Activated CD8-positive, alpha-beta memory T cell treated with anti-CD3 and anti-CD28 coated beads for 36 hours (primary cell): ENCODE data around the gene COL27A1. TPM values are rescaled to one million over a fixed set of nuclear protein-coding genes. Genes with fewer than 3 reads are reported as not detected.
"Not testable (repeated sequence)": the region's sequence is repeated elsewhere in the genome, so short reads cannot be mapped to it uniquely, and the experiment has no call there.

Source experiments
- CTCF ChIA-PET: fragments of 350-600 bp; sonication (Branson Sonifier 250); formaldehyde crosslinking; loops from one replicate; lab custom pipeline; 2021; ENCODE audit warnings: antibody characterized with exemption; lab: Charles Lee
- POLR2A ChIA-PET: fragments of 350-600 bp; sonication (Branson Sonifier 250); formaldehyde crosslinking; loops from one replicate; lab custom pipeline; 2021; ENCODE audit warnings: antibody characterized with exemption; lab: Charles Lee
- total RNA-seq, 2 experiments: library from RNA; stranded (reverse); gene quantifications; one replicate each; pipeline ENCODE4 v1.2.3, GENCODE V29; 2021

Gene COL27A1
- total RNA-seq, 2 experiments from 2014 or later: 2.9 to 3.2 TPM

GRCh38 chr9:114329625-114330022 lies 174.3 kb downstream of the COL27A1 start, which contains the start of gene ORM2:
ORM2 (plus strand) TSS chr9:114329869; CDS start chr9:114329905, 36 bp downstream.
- CTCF ChIA-PET, POLR2A ChIA-PET: not testable (repeated sequence)

DNA sequence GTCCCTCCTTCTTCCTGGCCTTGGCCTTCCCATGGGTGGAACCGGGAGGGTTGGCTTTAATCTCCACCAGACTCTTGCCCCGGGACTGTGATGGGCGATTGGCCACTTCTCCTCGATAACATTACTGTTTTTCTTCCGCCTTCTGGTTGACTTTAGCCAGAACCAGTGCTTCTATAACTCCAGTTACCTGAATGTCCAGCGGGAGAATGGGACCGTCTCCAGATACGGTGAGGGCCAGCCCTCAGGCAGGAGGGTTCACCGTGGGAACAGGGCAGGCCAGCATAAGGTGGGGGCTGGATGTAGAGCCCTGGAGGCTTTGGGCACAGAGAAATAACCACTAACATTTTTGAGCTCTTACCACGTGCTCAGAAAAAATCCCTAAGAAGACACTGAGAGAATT lies 175.3 kb downstream of the COL27A1 start:
- CTCF ChIA-PET: interaction anchor here (0.9 kb wide), 1 partner anchor 9 kb away, joined by 3 read pairs; no protein-coding TSS in a partner anchor
- POLR2A ChIA-PET: no interaction called here

- POLR2A ChIA-PET: not testable (repeated sequence)
- CTCF ChIA-PET: interaction anchor here (0.9 kb wide), 1 partner anchor 8 kb away, joined by 3 read pairs; no protein-coding TSS in a partner anchor
These were observed 176.2 kb downstream of the COL27A1 start for GRCh38 chr9:114331229-114332195.

DNA sequence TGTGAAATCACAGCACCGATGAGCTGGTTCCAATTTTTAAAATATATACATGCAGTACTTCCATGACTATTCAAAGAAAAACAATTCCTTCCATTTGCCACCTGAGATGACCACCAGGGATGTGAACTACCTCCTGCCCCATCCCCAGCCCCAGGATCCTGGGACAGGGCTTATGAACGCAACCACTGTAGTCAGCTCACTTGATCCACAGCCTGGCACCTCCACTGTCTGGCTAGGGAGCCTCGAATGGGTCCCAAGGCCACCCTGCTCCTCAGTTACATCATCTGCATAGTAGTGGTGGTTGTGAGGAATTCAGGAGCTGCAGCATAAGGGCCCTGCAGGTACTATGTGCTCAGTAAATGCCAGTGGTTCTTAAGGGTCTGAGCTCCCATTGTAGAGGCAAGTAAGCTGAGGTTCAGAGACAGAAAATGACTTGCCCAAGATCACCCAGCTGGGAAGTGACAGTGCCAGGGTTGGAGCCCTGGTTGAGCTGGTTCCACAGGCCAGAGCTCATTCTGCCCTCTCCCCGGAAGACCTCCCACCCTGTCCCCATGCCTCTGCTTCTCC lies 177.2 kb downstream of the COL27A1 start:
- CTCF ChIA-PET, POLR2A ChIA-PET: not testable (repeated sequence)

- CTCF ChIA-PET, POLR2A ChIA-PET: not testable (repeated sequence)
These were observed 178.4 kb downstream of the COL27A1 start for GRCh38 chr9:114333718-114334117.

- POLR2A ChIA-PET: no interaction called here
- CTCF ChIA-PET: no interaction called here
These were observed 179.2 kb downstream of the COL27A1 start for GRCh38 chr9:114334490-114334889.

DNA sequence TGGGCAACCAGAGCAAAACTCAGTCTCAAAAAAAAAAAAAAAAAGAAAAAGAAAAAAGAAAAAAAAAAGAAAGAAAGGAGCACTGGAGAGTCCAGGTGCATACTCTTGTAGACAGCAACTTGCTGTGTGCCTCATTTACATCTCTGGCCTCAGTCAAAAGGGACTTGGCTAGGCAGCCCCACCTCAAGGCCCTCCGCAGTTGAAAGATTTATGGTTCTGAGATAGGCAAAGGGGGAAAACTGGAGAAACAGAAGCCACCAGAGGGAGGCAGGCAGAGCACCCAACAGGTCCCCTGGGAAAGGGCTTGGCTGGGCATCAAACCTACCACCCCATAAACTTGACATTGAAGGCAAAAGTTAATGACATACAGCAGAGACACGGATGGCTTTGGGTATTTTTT lies 180.4 kb downstream of the COL27A1 start:
- ChIA-PET POLR2A (no interaction called here), CTCF (no interaction called here)

GRCh38 chr9:114336157-114336556 lies 180.8 kb downstream of the COL27A1 start:
- CTCF ChIA-PET: interaction anchor here (1.0 kb wide), 1 partner anchor 69 kb away, joined by 3 read pairs; no protein-coding TSS in a partner anchor
- POLR2A ChIA-PET: no interaction called here

DNA sequence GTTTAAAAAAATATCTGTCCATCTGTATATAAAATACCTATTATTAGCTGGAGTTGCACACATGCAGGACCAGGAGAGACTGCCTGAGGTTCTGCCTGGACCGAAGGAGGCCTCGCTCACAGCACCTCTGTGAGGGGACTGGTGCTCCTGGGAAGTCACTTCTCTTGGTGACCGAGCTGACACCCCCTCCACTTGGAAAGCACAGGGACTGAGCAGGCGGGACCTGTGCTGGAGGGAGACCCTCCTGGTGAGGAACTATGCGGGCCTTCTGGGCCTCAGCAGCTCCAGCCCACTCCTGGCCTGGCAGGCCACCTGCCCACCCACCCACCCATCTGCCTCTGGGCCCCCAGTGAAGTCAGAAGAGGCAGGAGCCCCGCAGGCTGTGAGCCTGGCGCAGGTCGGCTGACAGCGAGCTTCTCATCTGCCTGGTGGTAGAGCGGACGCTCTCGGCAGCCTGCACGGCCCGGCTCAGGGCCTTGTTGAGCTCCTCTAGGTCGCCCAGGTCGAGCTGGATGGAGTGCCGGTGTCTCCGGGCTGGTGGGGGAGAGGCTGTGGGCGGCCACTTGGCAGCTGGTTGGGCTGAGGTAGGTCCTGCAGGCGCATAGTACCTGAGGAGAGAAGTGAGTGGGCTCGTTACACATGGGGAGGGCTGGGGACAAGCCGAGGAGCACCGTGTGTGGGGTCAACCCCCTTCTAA lies 181.5 kb downstream of the COL27A1 start:
- ChIA-PET CTCF (interaction anchor here (1.0 kb wide), 1 partner anchor 69 kb away, joined by 3 read pairs; no protein-coding TSS in a partner anchor), POLR2A (no interaction called here)

DNA sequence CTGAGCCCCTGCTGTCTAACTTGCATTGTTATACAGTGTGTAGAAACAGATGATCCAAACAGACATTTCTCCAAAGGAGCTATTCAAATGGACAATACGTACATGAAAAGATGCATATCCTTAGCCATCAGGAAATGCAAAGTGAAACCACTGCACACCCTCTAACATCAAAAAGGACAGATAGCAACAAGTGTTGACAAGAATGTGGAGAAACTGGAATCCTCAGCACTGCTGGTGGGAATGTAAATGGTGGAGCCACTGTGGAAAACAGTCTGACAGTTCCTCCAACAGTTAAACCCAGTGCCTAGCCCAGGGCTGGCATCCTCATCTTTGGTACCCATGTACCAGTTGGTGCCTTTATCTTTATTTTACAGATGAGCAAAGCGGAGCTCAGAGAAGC lies 182.8 kb downstream of the COL27A1 start:
- POLR2A ChIA-PET: no interaction called here
- CTCF ChIA-PET: interaction anchor here (1.0 to 3.0 kb wide), 7 partner anchors 10 to 68 kb away, joined by 3 to 21 read pairs (median 7); partner anchors contain the start of gene AKNA

GRCh38 chr9:114339130-114339908 lies 184.0 kb downstream of the COL27A1 start:
- ChIA-PET POLR2A (no interaction called here), CTCF (interaction anchor here (0.6 to 3.0 kb wide), 17 partner anchors 9 to 314 kb away, joined by 3 to 21 read pairs (median 4); partner anchors contain the start of gene AKNA)

DNA sequence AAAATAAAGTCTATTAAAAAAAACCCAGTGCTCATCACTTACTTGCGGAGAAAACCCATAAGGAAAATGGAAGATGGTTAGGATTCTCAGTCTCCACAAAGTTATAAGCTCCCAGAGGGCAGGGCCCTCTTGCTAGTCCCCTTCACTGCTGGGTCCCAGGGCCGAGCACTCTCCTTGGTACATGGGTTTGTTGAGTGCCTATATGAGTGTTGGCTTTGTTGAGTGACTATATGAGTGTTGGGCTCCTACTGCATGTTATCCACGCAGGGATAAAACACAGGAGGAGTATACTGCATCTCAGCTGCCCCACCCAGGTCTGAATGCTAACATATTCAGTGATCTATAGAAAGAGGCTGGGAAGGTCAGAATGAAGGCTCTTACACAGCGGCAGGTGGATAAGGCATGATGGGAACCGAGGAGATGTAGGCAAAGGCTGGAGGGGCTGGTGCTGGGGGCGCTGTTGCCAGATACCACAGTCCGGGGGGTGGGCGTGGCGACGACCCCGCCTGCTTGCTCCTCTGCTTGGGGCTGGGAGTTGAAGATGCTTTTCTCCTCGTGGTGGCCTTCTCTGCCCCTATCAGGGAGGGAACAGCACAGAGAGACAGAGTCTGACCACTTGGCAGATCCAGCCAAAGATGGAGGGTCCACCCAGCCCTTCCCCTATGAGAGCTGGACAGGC lies 186.0 kb downstream of the COL27A1 start:
- ChIA-PET CTCF (interaction anchor here (1.5 kb wide), 1 partner anchor 54 kb away, joined by 4 read pairs; no protein-coding TSS in a partner anchor), POLR2A (no interaction called here)

DNA sequence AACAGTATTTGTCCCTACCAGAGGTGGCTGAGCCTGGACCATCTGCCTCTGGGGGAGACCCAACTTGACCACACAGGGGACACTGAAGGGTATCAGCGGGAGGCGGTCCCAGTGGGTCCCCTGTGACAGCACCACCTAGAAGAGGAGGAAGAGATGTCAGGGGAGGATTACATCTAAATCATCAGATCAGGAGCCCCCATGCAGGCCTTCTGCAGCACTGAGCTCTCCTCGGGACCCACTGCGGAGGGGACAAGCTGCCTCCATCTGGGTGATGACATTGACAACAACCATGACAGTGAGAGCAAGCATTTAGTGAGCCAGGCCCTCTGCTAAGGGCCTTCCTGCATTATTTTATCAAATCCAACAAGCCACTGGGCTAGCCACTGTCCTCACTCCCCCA lies 186.7 kb downstream of the COL27A1 start:
- ChIA-PET POLR2A (no interaction called here), CTCF (no interaction called here)

- CTCF ChIA-PET: no interaction called here
- POLR2A ChIA-PET: no interaction called here
These were observed 187.6 kb downstream of the COL27A1 start for GRCh38 chr9:114342755-114343440.

DNA sequence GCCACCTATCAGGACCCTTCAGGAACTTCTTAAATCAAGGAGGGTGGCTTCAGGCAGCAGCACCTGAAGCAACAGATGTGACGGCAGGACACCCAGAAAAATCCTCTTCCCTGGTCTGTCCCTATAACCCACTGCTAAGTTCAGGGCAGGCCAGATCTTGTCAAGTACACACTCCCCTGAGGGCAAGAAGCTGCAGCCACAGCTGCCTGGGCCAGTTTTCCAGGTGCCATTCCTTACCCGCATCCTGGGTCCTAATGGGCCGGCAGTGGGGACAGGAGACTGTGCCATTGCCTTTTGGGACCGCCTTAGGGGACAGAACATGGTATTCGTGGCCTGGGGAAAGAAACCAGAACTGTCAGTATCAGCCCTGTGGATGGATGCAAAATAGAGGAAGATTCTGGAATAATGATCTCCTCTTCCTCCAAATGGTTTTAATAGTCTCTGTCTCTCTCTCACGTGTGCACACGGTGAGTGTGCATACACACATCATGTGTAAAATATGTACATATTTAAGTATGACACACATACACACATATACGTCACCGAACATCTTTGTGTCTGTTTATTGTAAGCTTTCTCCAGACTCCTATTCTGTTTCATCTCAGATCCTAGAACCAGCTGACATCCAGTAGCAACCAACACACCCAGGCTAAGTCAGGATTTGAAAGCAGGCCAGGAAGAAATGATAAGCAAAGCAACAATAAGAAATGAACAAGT lies 188.3 kb downstream of the COL27A1 start:
- ChIA-PET POLR2A (no interaction called here), CTCF (interaction anchor here (0.6 to 1.3 kb wide), 2 partner anchors 47 to 61 kb away, joined by 3 to 4 read pairs; no protein-coding TSS in a partner anchor)

- ChIA-PET CTCF (interaction anchor here (0.6 to 1.3 kb wide), 2 partner anchors 47 to 61 kb away, joined by 3 to 4 read pairs; no protein-coding TSS in a partner anchor), POLR2A (no interaction called here)
These were observed 188.8 kb downstream of the COL27A1 start for GRCh38 chr9:114344188-114344566.

- CTCF ChIA-PET: interaction anchor here (0.7 to 1.3 kb wide), 2 partner anchors 60 to 1371 kb away, joined by 3 to 4 read pairs; no protein-coding TSS in a partner anchor
- POLR2A ChIA-PET: no interaction called here
These were observed 189.4 kb downstream of the COL27A1 start for GRCh38 chr9:114344692-114345091.
